ENCODE data around the gene APBB1IP. TPM values are rescaled to one million over a fixed set of nuclear protein-coding genes. Genes with fewer than 3 reads are reported as not detected.

Gene APBB1IP
- total and polyA plus RNA-seq, 9 of the 15 experiments (the other 6 are each of a cell fraction or from before 2014, with no cell fraction given): 0.03 to 0.11 (median 0.06) TPM; not detected in 4

GRCh38 chr10:26478061-26478460 is 39.9 kb downstream of the APBB1IP start (continued):
- TF ChIP-seq, protein P1, sequence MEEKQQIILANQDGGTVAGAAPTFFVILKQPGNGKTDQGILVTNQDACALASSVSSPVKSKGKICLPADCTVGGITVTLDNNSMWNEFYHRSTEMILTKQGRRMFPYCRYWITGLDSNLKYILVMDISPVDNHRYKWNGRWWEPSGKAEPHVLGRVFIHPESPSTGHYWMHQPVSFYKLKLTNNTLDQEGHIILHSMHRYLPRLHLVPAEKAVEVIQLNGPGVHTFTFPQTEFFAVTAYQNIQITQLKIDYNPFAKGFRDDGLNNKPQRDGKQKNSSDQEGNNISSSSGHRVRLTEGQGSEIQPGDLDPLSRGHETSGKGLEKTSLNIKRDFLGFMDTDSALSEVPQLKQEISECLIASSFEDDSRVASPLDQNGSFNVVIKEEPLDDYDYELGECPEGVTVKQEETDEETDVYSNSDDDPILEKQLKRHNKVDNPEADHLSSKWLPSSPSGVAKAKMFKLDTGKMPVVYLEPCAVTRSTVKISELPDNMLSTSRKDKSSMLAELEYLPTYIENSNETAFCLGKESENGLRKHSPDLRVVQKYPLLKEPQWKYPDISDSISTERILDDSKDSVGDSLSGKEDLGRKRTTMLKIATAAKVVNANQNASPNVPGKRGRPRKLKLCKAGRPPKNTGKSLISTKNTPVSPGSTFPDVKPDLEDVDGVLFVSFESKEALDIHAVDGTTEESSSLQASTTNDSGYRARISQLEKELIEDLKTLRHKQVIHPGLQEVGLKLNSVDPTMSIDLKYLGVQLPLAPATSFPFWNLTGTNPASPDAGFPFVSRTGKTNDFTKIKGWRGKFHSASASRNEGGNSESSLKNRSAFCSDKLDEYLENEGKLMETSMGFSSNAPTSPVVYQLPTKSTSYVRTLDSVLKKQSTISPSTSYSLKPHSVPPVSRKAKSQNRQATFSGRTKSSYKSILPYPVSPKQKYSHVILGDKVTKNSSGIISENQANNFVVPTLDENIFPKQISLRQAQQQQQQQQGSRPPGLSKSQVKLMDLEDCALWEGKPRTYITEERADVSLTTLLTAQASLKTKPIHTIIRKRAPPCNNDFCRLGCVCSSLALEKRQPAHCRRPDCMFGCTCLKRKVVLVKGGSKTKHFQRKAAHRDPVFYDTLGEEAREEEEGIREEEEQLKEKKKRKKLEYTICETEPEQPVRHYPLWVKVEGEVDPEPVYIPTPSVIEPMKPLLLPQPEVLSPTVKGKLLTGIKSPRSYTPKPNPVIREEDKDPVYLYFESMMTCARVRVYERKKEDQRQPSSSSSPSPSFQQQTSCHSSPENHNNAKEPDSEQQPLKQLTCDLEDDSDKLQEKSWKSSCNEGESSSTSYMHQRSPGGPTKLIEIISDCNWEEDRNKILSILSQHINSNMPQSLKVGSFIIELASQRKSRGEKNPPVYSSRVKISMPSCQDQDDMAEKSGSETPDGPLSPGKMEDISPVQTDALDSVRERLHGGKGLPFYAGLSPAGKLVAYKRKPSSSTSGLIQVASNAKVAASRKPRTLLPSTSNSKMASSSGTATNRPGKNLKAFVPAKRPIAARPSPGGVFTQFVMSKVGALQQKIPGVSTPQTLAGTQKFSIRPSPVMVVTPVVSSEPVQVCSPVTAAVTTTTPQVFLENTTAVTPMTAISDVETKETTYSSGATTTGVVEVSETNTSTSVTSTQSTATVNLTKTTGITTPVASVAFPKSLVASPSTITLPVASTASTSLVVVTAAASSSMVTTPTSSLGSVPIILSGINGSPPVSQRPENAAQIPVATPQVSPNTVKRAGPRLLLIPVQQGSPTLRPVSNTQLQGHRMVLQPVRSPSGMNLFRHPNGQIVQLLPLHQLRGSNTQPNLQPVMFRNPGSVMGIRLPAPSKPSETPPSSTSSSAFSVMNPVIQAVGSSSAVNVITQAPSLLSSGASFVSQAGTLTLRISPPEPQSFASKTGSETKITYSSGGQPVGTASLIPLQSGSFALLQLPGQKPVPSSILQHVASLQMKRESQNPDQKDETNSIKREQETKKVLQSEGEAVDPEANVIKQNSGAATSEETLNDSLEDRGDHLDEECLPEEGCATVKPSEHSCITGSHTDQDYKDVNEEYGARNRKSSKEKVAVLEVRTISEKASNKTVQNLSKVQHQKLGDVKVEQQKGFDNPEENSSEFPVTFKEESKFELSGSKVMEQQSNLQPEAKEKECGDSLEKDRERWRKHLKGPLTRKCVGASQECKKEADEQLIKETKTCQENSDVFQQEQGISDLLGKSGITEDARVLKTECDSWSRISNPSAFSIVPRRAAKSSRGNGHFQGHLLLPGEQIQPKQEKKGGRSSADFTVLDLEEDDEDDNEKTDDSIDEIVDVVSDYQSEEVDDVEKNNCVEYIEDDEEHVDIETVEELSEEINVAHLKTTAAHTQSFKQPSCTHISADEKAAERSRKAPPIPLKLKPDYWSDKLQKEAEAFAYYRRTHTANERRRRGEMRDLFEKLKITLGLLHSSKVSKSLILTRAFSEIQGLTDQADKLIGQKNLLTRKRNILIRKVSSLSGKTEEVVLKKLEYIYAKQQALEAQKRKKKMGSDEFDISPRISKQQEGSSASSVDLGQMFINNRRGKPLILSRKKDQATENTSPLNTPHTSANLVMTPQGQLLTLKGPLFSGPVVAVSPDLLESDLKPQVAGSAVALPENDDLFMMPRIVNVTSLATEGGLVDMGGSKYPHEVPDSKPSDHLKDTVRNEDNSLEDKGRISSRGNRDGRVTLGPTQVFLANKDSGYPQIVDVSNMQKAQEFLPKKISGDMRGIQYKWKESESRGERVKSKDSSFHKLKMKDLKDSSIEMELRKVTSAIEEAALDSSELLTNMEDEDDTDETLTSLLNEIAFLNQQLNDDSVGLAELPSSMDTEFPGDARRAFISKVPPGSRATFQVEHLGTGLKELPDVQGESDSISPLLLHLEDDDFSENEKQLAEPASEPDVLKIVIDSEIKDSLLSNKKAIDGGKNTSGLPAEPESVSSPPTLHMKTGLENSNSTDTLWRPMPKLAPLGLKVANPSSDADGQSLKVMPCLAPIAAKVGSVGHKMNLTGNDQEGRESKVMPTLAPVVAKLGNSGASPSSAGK (IDR thresholded peaks at IDR 0.05): no peak

Measured in K562 (cell line).